Measurements from ENCODE around the gene BNC2. TPM values are rescaled to one million over a fixed set of nuclear protein-coding genes. Genes with fewer than 3 reads are reported as not detected.

Gene BNC2
- 2.5 and 3.8 TPM in 2 replicates for total RNA-seq

GRCh38 chr9:16870596-16871335 lies at the start of gene BNC2:
TSS of gene BNC2 (minus strand) at chr9:16870670. CDS start at chr9:16870648, 22 bp downstream.

All from hair follicular keratinocyte (primary cell).